Esophagus muscularis mucosa (tissue), 4 donors: ENCODE data around the gene FAM131C.
"Not testable (repeated sequence)": the region's sequence is repeated elsewhere in the genome, so short reads cannot be mapped to it uniquely, and the experiment has no call there.

Source experiments
- EP300 ChIP-seq: sonication (generic); formaldehyde crosslinking; IDR thresholded peaks from one replicate; pipeline ENCODE4 v1.6.1; 2017; ENCODE audit warnings: antibody characterized with exemption
- POLR2A ChIP-seq: fragments of 450-650 bp; IDR thresholded peaks from one replicate; pipeline ENCODE4 v1.6.1; 2017; ENCODE audit warnings: antibody characterized with exemption, moderate library complexity, mild to moderate bottlenecking, low read depth
- POLR2AphosphoS5 ChIP-seq, 2 donors: sonication (generic); formaldehyde crosslinking; IDR thresholded peaks; one replicate each; pipeline ENCODE4 v1.6.1; 2017; ENCODE audit warnings: antibody characterized with exemption in 2 of 2
- TF ChIP-seq, protein P1 (sequence below), 3 experiments: fragments of 200-600 bp in 2 of 3; fragments of 450-650 bp in 1 of 3; sonication (generic) in 2 of 3; IDR thresholded peaks; one replicate each; pipeline ENCODE4 v1.5.1; 2017 to 2019; ENCODE audit warnings: antibody characterized with exemption in 3 of 3, mild to moderate bottlenecking in 2 of 3, moderate library complexity in 1 of 3

DNA sequence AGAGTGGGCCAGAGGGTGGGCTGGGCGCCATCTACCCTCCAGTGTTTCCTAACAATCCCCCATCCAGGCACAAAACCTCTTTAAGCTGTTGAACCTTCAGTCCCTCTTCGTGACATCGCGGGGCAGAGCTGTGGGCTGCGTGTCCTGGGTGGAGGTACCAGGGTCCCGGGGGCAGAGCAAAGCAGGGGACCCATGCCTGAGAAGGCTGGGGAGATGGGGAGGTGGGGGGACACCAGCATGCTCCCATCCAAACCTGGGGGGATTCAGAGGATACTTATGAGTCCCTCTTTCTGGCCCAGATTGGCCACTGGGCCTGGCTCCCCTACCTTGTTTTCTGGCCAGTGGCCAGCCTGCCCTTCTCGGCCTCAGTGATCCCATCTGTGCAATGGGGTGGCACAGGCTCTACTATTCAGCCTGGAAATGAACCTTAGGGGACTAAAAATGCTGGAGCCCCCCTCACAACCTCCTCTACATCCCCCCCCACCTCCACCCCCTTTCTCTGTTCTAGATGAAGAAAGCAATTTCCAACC, 40.3 kb downstream of the FAM131C start:
- not testable (repeated sequence) for TF ChIP-seq POLR2AphosphoS5 (IDR thresholded peaks at IDR 0.05); POLR2A; EP300
- TF ChIP-seq, protein P1, sequence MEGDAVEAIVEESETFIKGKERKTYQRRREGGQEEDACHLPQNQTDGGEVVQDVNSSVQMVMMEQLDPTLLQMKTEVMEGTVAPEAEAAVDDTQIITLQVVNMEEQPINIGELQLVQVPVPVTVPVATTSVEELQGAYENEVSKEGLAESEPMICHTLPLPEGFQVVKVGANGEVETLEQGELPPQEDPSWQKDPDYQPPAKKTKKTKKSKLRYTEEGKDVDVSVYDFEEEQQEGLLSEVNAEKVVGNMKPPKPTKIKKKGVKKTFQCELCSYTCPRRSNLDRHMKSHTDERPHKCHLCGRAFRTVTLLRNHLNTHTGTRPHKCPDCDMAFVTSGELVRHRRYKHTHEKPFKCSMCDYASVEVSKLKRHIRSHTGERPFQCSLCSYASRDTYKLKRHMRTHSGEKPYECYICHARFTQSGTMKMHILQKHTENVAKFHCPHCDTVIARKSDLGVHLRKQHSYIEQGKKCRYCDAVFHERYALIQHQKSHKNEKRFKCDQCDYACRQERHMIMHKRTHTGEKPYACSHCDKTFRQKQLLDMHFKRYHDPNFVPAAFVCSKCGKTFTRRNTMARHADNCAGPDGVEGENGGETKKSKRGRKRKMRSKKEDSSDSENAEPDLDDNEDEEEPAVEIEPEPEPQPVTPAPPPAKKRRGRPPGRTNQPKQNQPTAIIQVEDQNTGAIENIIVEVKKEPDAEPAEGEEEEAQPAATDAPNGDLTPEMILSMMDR (IDR thresholded peaks at IDR 0.05) = not testable (repeated sequence)
